SK-N-SH (cell line): Measurements from ENCODE around the gene UBE3D. TPM values are rescaled to one million over a fixed set of nuclear protein-coding genes. Genes with fewer than 3 reads are reported as not detected.
"Not testable (repeated sequence)": the region's sequence is repeated elsewhere in the genome, so short reads cannot be mapped to it uniquely, and the experiment has no call there.

Source experiments
- CTCF ChIA-PET: fragments of 300-600, 350-600 bp; formaldehyde crosslinking; extraction: SDS; loops from one replicate; lab custom pipeline; 2021; lab: Yijun Ruan, JAX
- POLR2A ChIA-PET: fragments of 350-600 bp; sonication (Branson Sonifier 250); formaldehyde crosslinking; extraction: SDS; loops from one replicate; lab custom pipeline; 2020; ENCODE audit warnings: antibody characterized with exemption, inconsistent platforms; lab: Yijun Ruan, JAX
- DNase-seq: peaks from one replicate; pipeline ENCODE4 v3.0.0; 2012
- H2AFZ ChIP-seq: fragments of 200-600 bp; sonication (generic); 2 replicates; pipeline ENCODE4 v1.8.1; 2016; ENCODE audit warnings: antibody characterized with exemption, mild to moderate bottlenecking, low read depth
- H3F3A ChIP-seq: fragments of 200-600 bp; sonication (generic); replicated peaks from 2 replicates; pipeline ENCODE3; 2016; ENCODE audit warnings: antibody characterized with exemption, mild to moderate bottlenecking; ENCODE audit not compliant: insufficient read depth
- H3K27ac ChIP-seq, 2 experiments: fragments of 200-500 bp in 1 of 2; fragments of 200-600 bp in 1 of 2; sonication (Bioruptor generic) in 1 of 2; sonication (generic), shearing (Covaris generic) in 1 of 2; 2 replicates each; pipeline versions ENCODE4 v1.5.1 to v1.6.1; 2014 to 2016; ENCODE audit warnings: low read depth in 2 of 2, inconsistent platforms in 1 of 2, low read length in 1 of 2, mild to moderate bottlenecking in 1 of 2, mixed read lengths in 1 of 2
- H3K27me3 ChIP-seq: fragments of 200-600 bp; sonication (generic), shearing (Covaris generic); 2 replicates; pipeline ENCODE4 v1.6.1; 2016; ENCODE audit warnings: mixed run types; ENCODE audit not compliant: insufficient read depth
- H3K36me3 ChIP-seq, 2 experiments: fragments of 200-500 bp in 1 of 2; fragments of 200-600 bp in 1 of 2; sonication (Bioruptor generic) in 1 of 2; sonication (generic) in 1 of 2; replicated peaks in 1 of 2; 2 replicates each; pipeline versions ENCODE3 to v1.5.1; 2014 to 2016; ENCODE audit warnings: low read length in 1 of 2, mild to moderate bottlenecking in 1 of 2; ENCODE audit not compliant: insufficient read depth in 2 of 2, control insufficient read depth in 1 of 2
- H3K4me1 ChIP-seq, 2 experiments: fragments of 200-500 bp in 1 of 2; fragments of 200-600 bp in 1 of 2; sonication (Bioruptor generic) in 1 of 2; sonication (generic), shearing (Covaris generic) in 1 of 2; 2 replicates each; pipeline versions ENCODE4 v1.5.1 to v1.6.1; 2014 to 2016; ENCODE audit warnings: low read depth in 1 of 2, low read length in 1 of 2, mixed run types in 1 of 2; ENCODE audit not compliant: insufficient read depth in 2 of 2, control insufficient read depth in 1 of 2
- H3K4me2 ChIP-seq: fragments of 200-600 bp; sonication (generic), shearing (Covaris generic); 2 replicates; pipeline ENCODE4 v1.6.1; 2017; ENCODE audit warnings: mixed run types
- H3K4me3 ChIP-seq, 2 experiments: fragments of 200-500 bp in 1 of 2; fragments of 200-600 bp in 1 of 2; sonication (Bioruptor generic) in 1 of 2; sonication (generic), shearing (Covaris generic) in 1 of 2; 2 replicates each; pipeline versions ENCODE4 v1.5.1 to v1.8.1; 2014 to 2016; ENCODE audit warnings: low read depth in 2 of 2, inconsistent platforms in 1 of 2, low read length in 1 of 2, mild to moderate bottlenecking in 1 of 2, mixed read lengths in 1 of 2, moderate library complexity in 1 of 2
- H3K79me2 ChIP-seq: fragments of 200-600 bp; sonication (generic); 2 replicates; pipeline ENCODE4 v1.8.1; 2017; ENCODE audit warnings: mild to moderate bottlenecking; ENCODE audit not compliant: insufficient read depth
- H3K9ac ChIP-seq: fragments of 200-600 bp; sonication (generic); 2 replicates; pipeline ENCODE4 v1.6.1; 2017; ENCODE audit warnings: mixed run types
- H3K9me2 ChIP-seq: fragments of 200-600 bp; sonication (generic); 2 replicates; pipeline ENCODE4 v1.6.1; 2017; ENCODE audit warnings: mixed run types
- H3K9me3 ChIP-seq: fragments of 200-600 bp; sonication (generic); 2 replicates; pipeline ENCODE4 v1.6.1; 2017; ENCODE audit warnings: mixed run types, mild to moderate bottlenecking, moderate library complexity
- H4K20me1 ChIP-seq: fragments of 200-600 bp; sonication (generic); 2 replicates; pipeline ENCODE4 v1.6.1; 2017; ENCODE audit warnings: mild to moderate bottlenecking, mixed run types; ENCODE audit not compliant: insufficient read depth
- CHD2 ChIP-seq: fragments of 150-350 bp; IDR thresholded peaks from 2 replicates; pipeline ENCODE4 v1.6.1; 2018; ENCODE audit warnings: low read length; ENCODE audit not compliant: partially characterized antibody
- IRF3 ChIP-seq: fragments of 150-350 bp; IDR thresholded peaks from 2 replicates; pipeline ENCODE4 v1.6.1; 2016; ENCODE audit warnings: mild to moderate bottlenecking, low read depth, low read length
- JUND ChIP-seq: IDR thresholded peaks from 2 replicates; pipeline ENCODE4 v1.4.0; 2012
- NFIC ChIP-seq: IDR thresholded peaks from 2 replicates; pipeline ENCODE4 v1.4.0; 2012; ENCODE audit warnings: borderline replicate concordance
- POLR2AphosphoS5 ChIP-seq: IDR thresholded peaks from 2 replicates; pipeline ENCODE4 v1.6.1; 2012; ENCODE audit warnings: low read depth, low read length
- SIN3A ChIP-seq: IDR thresholded peaks from 2 replicates; pipeline ENCODE4 v1.6.1; 2012; ENCODE audit warnings: low read depth, mild to moderate bottlenecking, low read length, moderate library complexity, borderline replicate concordance
- TAF1 ChIP-seq: IDR thresholded peaks from 2 replicates; pipeline ENCODE4 v1.6.1; 2012; ENCODE audit warnings: low read depth, mild to moderate bottlenecking, low read length, moderate library complexity, borderline replicate concordance
- WGBS: methylation state at CpG from one replicate; pipeline ENCODE4 v1.1.6; 2017; ENCODE audit warnings: low lambda C conversion rate; 5-methylcytosine and 5-hydroxymethylcytosine counted together
- polyA plus RNA-seq, 3 experiments: library from polyadenylated mRNA; depleted of rRNA; stranded (reverse); fragments of >200 nt; gene quantifications; 2 replicates each; pipeline ENCODE4 v1.2.3, GENCODE V29; 2012
- TF ChIP-seq, protein P1 (sequence below): fragments of 200-600 bp; sonication (generic); IDR thresholded peaks from 2 replicates; pipeline ENCODE4 v1.6.1; 2017; ENCODE audit warnings: antibody characterized with exemption, mild to moderate bottlenecking, moderate library complexity
- TF ChIP-seq, protein P2 (sequence below): IDR thresholded peaks from 2 replicates; pipeline ENCODE4; 2012

Gene UBE3D
- polyA plus RNA-seq, 1 of the 3 experiments (the other 2 are of a cell fraction), result 3.4 TPM

GRCh38 chr6:82852904-82853303 is 212.7 kb downstream of the UBE3D start:
- H3K9ac ChIP-seq, H3K4me2 ChIP-seq, POLR2A ChIA-PET, H3K36me3 ChIP-seq, H3K79me2 ChIP-seq, H3K27ac ChIP-seq, H3K9me3 ChIP-seq, H4K20me1 ChIP-seq, H2AFZ ChIP-seq, H3K27me3 ChIP-seq, H3F3A ChIP-seq, H3K9me2 ChIP-seq, H3K4me3 ChIP-seq, DNase-seq, CTCF ChIA-PET, H3K4me1 ChIP-seq: not testable (repeated sequence)
- 30% methylated on average over 3 of the region's 3 CpGs for WGBS

DNA sequence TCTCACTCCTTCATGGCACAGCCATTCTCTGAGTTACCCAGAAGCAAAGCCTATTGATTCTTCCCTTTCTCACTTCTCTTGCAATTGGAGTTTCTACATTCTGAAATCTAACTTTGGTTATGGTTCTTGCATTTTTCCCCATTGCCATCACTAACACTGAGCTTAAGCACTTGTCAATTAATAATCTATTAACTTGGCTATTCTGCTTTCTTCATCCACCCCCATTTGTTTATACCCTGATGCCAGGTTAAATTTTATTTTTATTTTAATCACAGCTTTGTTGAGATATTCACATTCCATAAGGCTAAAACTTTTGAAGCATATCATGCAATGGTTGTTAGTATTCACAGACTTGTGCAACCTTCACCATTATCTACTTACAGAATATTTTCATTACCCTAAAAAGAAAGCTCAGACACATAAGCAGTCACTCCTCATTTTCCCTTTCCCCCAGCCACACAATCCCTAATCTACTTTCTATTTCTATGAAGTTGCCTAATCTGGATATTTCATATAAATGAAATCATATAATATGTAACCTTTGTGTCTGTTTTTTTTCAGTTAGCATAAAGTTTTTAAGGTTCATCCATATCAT is 222.3 kb downstream of the UBE3D start:
- Histone ChIP-seq H4K20me1 (no peaks in the 10 kb centered on the region), H3K9ac (no peak overlapping the region), H3K9me2 (no peaks in the 10 kb centered on the region), H3K36me3 (no peaks in the 10 kb centered on the region), H3K4me1 (peaks cover 0 to 4% of the 10 kb centered on the region in 2 experiments; a peak in 1 of 4 replicates), H3F3A (no peaks in the 10 kb centered on the region), H3K27ac (no peak overlapping the region; a peak in 1 of 4 replicates), H3K4me2 (no peak overlapping the region; the same call in 1 of the 2 replicates), H2AFZ (no peak overlapping the region), H3K79me2 (no peaks in the 10 kb centered on the region), H3K9me3 (no peaks in the 10 kb centered on the region), H3K4me3 (no peak overlapping the region), H3K27me3 (no peaks in the 10 kb centered on the region)
- POLR2A ChIA-PET, result no interaction called here
- no peak for DNase-seq
- CTCF ChIA-PET, result interaction anchor here (1.6 kb wide), 1 partner anchor 21 kb away, joined by 3 read pairs; no protein-coding TSS in a partner anchor
- no peak for TF ChIP-seq TAF1
- TF ChIP-seq CHD2, result no peak
- TF ChIP-seq, protein P1, sequence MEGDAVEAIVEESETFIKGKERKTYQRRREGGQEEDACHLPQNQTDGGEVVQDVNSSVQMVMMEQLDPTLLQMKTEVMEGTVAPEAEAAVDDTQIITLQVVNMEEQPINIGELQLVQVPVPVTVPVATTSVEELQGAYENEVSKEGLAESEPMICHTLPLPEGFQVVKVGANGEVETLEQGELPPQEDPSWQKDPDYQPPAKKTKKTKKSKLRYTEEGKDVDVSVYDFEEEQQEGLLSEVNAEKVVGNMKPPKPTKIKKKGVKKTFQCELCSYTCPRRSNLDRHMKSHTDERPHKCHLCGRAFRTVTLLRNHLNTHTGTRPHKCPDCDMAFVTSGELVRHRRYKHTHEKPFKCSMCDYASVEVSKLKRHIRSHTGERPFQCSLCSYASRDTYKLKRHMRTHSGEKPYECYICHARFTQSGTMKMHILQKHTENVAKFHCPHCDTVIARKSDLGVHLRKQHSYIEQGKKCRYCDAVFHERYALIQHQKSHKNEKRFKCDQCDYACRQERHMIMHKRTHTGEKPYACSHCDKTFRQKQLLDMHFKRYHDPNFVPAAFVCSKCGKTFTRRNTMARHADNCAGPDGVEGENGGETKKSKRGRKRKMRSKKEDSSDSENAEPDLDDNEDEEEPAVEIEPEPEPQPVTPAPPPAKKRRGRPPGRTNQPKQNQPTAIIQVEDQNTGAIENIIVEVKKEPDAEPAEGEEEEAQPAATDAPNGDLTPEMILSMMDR, result no peak
- TF ChIP-seq IRF3, result no peak
- TF ChIP-seq SIN3A, result no peak
- TF ChIP-seq NFIC, result no peak
- TF ChIP-seq, protein P2, sequence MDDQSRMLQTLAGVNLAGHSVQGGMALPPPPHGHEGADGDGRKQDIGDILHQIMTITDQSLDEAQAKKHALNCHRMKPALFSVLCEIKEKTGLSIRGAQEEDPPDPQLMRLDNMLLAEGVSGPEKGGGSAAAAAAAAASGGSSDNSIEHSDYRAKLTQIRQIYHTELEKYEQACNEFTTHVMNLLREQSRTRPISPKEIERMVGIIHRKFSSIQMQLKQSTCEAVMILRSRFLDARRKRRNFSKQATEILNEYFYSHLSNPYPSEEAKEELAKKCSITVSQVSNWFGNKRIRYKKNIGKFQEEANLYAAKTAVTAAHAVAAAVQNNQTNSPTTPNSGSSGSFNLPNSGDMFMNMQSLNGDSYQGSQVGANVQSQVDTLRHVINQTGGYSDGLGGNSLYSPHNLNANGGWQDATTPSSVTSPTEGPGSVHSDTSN, result no peak
- no peak for TF ChIP-seq POLR2AphosphoS5
- no peak for TF ChIP-seq JUND
